Middle frontal gyrus (tissue), 1 donor: ENCODE measurements around the gene FUOM.
"Not testable (repeated sequence)": the region's sequence is repeated elsewhere in the genome, so short reads cannot be mapped to it uniquely, and the experiment has no call there.

ENCODE experiments used
- DNase-seq: peaks from one replicate; pipeline ENCODE4 v3.0.0-alpha.2; 2015; ENCODE audit warnings: low spot score; ENCODE audit errors: extremely low spot score

Gene FUOM

DNA sequence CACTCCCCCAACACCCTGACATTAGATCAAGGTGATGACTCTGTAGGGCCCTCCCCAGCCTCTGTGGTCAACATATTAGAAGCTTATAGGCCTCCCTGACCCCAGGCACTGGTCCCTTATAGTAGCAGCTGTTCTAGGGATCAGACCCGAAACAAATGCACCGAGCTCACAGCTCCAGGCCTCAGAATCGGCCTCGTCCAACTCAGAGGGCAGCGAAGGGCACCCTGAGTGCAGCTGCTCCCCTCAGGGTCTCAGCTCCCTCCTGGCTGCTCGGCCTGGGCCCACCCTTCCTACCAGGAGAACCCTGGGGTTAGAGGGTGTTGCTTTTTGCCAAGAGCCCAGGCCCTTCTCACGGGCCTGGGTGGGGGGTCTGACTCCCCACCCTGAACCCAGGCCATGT is 10.3 kb upstream of the FUOM start:
- no peak for DNase-seq

GRCh38 chr10:133367461-133367860 is 9.6 kb upstream of the FUOM start:
- DNase-seq, result not testable (repeated sequence)

- DNase-seq, result no peak
These were observed 8.9 kb upstream of the FUOM start for GRCh38 chr10:133366751-133367150.

DNA sequence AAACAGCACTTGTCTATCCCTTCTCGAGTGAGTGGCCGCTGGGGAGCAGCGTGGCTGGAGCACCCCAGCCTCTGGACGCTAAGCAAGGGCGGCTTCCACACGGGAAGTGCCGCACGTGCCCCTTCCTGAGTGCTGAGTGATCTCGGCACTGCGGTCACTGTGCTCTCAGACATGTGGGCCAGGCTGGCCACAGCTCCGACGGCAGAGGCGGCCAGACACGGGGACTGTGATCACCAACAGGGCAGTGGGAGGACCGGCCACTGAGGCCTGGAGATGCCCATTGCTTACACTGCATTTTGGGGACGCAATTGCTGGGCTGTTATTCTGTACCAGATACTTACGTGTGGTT is 8.3 kb upstream of the FUOM start:
- no peak for DNase-seq

DNA sequence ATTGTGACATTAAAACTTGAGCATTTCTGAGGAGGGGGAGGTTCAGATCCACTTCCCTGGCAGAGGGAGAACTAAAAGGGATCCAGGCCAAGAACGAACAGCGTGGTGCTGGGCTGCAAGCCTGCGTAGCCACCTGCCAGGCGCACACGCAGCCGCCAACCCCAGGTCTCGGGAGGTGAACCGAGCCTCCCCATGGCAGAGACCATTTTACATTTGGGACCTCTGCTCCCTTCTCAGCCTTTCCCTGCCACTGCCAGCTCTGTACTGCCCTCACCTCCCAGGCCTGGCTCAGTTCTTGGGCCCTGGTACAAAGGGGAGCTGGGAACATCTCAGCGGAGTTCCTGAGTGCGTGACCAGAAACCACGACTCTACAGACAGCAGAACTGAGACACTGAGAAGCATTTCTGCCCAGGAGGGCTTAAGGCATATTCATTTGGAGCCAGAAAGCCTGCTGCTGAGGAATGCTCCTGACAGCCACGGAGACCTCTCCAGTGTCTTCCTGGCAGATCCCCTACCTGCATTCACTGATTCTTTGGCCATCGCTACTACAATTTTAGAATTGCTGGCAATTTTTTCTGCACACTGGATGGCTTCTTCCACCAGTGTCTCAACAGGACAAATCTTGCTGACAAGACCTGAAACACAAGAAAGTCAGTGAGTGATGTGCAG is 7.8 kb upstream of the FUOM start:
- DNase-seq, result no peak

DNA sequence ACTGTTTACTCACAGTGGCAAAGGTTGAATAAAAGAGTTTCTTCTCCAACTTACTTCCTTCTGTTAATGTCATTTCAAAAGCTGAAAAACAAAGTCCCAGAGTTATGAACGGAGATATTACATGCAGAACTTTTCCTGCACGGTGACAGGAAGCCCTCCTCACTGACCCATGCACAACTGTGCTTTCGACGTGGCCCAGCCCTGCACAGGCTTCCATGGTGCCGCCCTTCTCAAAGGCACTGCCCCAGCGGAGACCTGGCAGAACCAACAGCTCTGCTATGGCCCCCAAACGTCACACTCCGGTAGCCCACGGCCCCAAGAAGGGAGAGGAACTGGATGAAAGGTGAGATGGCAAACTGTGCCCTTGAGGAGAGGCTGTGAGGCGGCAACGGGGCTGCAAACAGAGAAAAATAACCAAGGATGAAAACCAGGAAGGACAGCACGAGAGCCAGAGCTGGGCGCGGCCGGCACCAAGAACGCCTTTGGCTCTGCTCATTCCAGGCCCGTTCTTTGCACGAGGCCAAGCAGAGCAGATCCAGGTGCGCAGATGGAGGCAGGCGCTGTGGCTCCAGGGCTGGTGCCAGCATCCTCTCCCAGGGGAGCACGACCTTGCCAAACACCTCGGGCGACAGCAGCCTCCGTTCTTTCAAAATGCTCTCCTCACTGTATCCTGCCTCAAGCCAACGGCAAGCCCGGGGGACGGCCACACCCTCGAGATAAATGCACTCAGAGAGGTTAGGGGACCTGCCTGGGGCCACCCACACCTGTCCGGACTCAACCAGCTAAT is 7.0 kb upstream of the FUOM start:
- no peak for DNase-seq

GRCh38 chr10:133362846-133363245 is 5.0 kb upstream of the FUOM start:
- no peak for DNase-seq

GRCh38 chr10:133361773-133362441 is 4.1 kb upstream of the FUOM start:
- DNase-seq, result no peak

- DNase-seq, result no peak
These were observed 3.4 kb upstream of the FUOM start for GRCh38 chr10:133361227-133361626.

- DNase-seq, result no peak
These were observed 2.3 kb upstream of the FUOM start for GRCh38 chr10:133359972-133360610.

DNA sequence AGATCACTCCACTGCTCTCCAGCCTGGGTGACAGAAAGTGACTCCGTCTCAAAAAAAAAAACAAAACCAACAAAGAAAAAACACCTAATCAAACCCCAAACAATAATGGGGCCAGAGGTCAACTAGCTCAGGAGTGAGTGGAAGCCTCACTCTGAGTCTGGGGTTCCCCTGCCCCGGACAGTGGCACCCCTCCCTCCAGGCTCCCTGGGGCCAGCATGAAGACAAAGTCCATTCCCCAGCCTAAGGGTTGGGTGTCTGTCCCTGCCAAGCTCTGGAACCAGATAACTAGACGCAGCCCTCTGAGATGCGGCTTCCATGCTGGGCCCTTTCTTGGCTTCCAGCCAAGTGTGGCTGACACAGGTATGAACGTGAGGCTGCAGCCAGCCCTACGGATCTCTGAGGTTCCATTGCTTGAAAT is 1.7 kb upstream of the FUOM start:
- DNase-seq, result no peak

DNA sequence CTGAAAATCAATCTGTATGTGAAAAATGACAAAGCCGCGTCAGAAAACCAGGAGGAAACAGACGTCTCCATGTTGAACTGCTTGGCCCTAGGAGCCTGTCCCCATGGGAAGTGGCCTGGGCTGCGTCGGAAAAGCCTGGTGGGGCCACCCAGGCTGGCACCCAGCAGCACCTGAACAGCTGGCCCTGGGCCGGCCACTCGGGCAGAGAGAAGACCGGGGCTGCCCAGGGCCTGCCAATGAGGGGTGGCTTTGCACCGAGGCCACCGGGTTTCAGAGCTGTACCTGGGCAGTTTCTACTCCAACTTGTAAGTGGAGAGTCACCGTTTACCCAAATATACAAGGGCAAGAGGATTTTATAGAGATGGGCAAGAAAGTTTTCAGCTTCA is 1.1 kb upstream of the FUOM start:
- DNase-seq, result no peak

- no peak for DNase-seq
These were observed 524 bp upstream of the FUOM start for GRCh38 chr10:133358162-133358924.

GRCh38 chr10:133356549-133357284 is 1.1 kb downstream of the FUOM start:
- no peak for DNase-seq

GRCh38 chr10:133355991-133356390 is 1.8 kb downstream of the FUOM start:
- DNase-seq, result no peak

DNA sequence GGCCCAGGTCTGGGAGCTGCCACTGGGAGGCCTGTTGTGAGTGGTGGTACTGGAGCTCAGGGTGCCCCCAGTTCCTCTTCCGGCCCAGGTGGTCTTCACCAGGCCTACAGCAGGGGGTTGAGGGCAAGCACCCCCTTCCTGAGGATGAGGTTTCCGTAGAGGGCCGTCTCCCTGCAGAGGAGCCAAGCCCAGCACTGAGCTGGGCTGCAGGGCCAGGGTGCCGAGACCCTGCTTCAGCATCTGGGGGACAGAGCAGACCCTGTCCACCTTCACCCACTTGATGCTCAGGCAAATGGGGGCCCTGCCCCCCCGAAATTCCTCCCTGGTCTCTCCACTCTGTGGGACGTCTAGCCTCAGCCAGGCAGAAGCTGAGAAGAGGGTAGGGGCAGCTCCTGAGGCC is 2.6 kb downstream of the FUOM start:
- no peak for DNase-seq

- DNase-seq, result no peak
These were observed 3.1 kb downstream of the FUOM start for GRCh38 chr10:133354672-133355240.

GRCh38 chr10:133353988-133354605 is 3.7 kb downstream of the FUOM start:
- no peak for DNase-seq

- DNase-seq, result no peak
These were observed 4.4 kb downstream of the FUOM start for GRCh38 chr10:133353202-133353959.
